ENCODE results near the gene DOK4.

DOK4 gene

DNA sequence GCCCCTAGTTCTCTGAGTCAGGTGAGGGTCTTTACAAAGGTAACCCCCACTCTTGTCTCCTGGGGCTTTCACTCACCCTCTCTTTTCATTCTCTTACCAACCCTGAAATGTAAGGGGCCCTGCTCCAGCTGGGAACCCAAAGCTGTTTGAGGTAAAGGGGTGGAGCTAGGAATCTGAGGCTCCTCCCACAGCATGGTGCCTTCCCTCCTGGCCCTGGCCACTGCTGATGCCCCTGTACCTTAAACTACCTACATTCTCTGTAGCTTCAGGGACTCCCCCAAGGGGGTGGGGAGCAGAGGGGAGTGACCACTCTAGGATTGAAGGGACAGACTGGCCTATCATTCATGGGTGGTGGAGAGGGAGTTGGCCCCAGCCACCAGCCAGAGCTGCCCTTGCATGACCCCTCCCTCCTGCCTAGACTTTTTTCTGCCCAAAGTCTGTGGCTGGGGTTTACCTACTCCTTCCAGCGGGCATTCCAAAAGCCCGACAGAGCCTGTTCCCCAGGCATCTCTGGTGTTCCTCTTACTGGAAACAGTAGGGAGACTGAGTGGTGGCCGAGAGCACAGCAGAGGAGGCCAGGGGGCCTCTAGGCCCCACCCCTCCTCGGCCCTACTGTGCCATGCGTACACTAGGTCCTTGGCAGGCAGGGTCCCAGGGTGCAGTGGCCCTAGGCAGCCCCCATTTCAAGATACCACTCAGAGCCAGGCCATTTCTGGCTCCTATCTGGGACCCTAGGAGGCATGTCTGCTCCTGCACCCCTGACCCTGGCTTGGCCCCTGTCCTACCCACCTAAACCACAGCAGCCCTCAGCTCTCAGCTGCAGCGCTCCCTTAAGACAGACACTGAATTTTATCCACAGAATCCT, 9.5 kb downstream of the DOK4 start:
- H3K27ac ChIP-seq (ENCODE audit: low read depth, low read length) = no peak overlapping the region
- H3K4me3 ChIP-seq (ENCODE audit: low read length) = no peak overlapping the region

DNA sequence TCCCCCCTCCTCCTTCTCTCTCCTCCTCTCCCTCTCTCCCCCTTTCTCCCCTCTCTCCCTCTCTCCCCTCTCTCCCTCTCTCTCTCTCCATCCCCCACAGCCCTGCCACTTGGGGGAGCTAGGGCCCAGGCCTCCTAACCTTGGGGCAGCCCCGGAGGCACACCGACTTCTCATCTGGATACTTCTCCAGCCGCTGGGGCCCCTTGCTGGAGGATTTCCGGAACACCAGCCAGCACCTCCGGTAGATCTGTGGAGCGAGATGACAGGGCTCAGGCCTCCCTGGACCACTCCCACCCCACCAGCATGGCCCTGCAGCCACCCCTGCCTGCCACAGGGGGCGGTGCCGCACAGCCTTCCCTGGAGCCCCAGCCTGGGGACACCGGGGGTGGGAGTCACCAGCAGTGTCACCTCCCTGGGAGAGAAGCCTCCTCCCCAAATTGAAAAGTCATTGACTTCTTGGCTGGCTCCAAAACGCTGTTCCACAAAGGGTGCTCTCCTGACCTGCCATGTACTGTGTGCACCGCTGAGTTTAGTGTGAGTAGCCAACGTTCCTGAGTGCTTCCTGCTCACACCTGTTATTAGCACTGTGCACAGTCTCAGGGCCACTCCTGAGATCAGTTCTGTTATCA, 10.5 kb downstream of the DOK4 start:
- no peak overlapping the region for H3K27ac ChIP-seq (ENCODE audit: low read depth, low read length)
- H3K9ac ChIP-seq (ENCODE audit: low read length) = no peak overlapping the region
- H3K27me3 ChIP-seq (ENCODE audit: control insufficient read depth, insufficient read depth, low read length) = no peaks in the 10 kb centered on the region
- no peak overlapping the region for H3K4me3 ChIP-seq (ENCODE audit: low read length)
- no peaks in the 10 kb centered on the region for H3K4me1 ChIP-seq (ENCODE audit: control insufficient read depth, insufficient read depth, low read length)
- H3K36me3 ChIP-seq (ENCODE audit: control insufficient read depth, insufficient read depth, low read length) = peaks cover 10% of the 10 kb centered on the region

More for the DNA sequence above, 9.5 kb downstream of the DOK4 start:
- Histone ChIP-seq H3K4me1 (ENCODE audit: control insufficient read depth, insufficient read depth, low read length) (no peaks in the 10 kb centered on the region), H3K36me3 (ENCODE audit: control insufficient read depth, insufficient read depth, low read length) (peaks cover 10% of the 10 kb centered on the region), H3K27me3 (ENCODE audit: control insufficient read depth, insufficient read depth, low read length) (no peaks in the 10 kb centered on the region), H3K9ac (ENCODE audit: low read length) (no peak overlapping the region)

DNA sequence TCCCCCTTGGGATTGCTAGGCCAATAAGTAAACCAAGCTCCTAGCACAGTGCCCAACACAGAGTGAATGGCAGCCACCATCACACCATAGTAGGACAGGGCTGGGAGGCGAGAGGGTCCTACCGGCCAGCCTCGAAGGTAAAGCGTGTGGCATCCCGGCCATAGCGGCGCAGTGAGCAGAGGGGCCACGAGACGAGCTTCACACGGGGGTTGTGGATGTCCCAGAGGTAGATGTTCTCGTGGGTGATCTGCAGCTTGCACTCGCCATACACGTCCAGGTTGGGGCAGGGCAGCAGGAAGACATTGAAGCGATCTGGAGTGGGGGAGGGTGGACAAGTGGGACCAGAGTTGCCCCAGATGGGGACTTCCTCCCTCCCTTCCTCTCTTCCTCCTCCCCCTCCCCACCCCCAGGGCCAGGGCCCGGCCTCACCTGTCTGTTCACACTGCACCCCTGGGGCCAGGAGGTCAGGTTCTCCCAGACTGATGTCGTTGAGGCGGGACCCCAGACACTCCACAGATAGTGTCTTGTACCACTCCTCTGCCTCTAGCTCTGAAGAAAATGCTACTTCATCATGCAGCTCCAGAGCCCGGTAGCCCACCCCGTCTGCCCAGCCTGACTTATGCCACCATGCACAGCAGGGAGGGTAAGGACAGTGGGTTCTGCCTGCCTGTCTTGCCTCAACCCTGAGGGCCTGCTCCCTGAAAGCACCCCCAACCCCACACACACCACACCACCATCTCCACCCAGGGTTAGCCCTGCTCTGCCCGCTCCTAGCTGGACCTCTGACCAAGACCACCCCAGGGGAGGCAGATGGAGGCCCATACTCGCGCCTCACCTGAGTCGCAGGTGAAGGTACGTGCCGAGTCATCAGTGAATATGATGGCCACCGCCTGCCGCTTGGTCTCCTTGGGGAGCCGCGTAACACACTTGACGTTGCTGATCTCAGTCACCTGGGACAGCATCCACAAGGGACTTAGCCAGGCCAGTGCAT, 11.3 kb downstream of the DOK4 start:
- H3K9ac ChIP-seq (ENCODE audit: low read length) = no peak overlapping the region
- no peak overlapping the region for H3K4me3 ChIP-seq (ENCODE audit: low read length)
- H3K27me3 ChIP-seq (ENCODE audit: control insufficient read depth, insufficient read depth, low read length) = no peaks in the 10 kb centered on the region
- no peaks in the 10 kb centered on the region for H3K4me1 ChIP-seq (ENCODE audit: control insufficient read depth, insufficient read depth, low read length)
- H3K27ac ChIP-seq (ENCODE audit: low read depth, low read length) = no peak overlapping the region
- H3K36me3 ChIP-seq (ENCODE audit: control insufficient read depth, insufficient read depth, low read length) = peaks cover 18% of the 10 kb centered on the region

DNA sequence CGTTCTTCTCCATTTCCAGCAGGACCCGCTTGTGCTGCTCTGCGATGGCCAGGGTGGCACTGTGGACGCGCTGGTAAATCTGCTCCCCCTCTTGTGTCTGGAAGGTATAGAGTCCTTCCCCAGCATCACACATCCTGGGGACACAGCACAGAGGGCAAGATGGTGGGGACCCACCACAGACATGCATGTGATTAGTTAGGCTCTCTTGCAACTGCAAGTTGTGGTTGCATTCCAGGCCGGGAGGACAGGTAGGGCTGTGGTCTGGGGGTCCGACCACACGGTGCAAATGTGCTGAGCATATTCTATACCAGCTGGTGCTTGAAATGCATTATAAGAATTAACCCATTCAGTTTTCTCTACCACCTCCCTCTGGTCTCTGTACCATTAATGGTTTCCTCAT, 12.4 kb downstream of the DOK4 start:
- Histone ChIP-seq H3K27ac (ENCODE audit: low read depth, low read length) (no peak overlapping the region), H3K4me3 (ENCODE audit: low read length) (no peak overlapping the region), H3K9ac (ENCODE audit: low read length) (no peak overlapping the region), H3K36me3 (ENCODE audit: control insufficient read depth, insufficient read depth, low read length) (peaks cover 26% of the 10 kb centered on the region), H3K27me3 (ENCODE audit: control insufficient read depth, insufficient read depth, low read length) (no peaks in the 10 kb centered on the region), H3K4me1 (ENCODE audit: control insufficient read depth, insufficient read depth, low read length) (no peaks in the 10 kb centered on the region)

DNA sequence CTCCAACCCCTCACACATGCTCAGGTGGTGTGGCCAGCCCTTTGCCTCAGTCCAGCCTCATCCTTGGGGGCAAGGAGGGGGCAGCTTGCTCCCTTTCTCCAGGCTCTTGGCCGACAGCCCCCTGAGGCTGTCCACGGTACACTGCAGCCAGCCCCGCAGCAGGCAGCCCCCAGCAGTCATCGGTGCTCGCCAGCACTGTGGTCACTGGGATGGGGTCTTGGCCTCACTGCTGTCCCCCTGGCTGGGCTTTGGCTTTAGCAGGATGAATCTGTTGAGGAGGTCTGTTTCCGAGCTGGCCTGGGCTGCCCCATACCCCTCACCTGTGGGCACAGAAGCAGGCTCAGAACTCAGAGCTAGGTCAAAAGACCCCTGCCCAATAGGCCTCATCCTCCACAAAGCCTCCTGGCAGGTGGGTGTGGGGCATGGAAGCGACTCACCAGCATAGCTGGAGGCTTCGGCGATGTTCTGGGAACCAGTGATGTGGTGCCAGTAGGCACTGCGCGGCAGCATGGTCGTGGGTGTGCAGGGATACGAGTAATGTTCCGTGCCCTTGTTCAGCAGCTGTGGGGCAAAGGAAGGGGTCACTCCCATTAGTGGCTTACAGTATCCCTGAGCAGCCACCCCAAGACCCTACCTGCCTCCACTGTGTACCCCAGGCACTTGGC, 13.0 kb downstream of the DOK4 start:
- no peak overlapping the region for H3K4me3 ChIP-seq (ENCODE audit: low read length)
- H3K27ac ChIP-seq (ENCODE audit: low read depth, low read length) = no peak overlapping the region
- H3K9ac ChIP-seq (ENCODE audit: low read length) = no peak overlapping the region
- no peaks in the 10 kb centered on the region for H3K27me3 ChIP-seq (ENCODE audit: control insufficient read depth, insufficient read depth, low read length)
- peaks cover 30% of the 10 kb centered on the region for H3K36me3 ChIP-seq (ENCODE audit: control insufficient read depth, insufficient read depth, low read length)
- no peaks in the 10 kb centered on the region for H3K4me1 ChIP-seq (ENCODE audit: control insufficient read depth, insufficient read depth, low read length)

DNA sequence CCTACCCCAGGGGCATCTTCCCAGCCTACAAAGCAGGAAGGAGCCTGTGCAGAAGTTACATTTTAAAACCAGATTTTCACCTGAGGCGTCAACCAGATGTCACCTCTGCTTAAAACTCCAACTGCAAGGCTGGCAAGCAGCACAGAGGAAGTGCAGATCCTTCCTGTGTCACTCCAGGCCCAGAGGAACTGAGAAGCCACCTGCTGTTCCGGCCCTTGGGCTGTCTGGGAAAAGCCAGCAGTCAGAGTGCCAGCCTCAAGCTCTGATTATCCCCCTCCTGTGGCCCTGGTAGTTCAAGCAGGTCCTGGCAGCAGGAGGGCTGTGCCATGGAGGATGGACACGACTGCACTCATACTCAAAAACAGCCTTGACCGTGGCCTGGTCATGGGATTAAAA, 13.6 kb downstream of the DOK4 start:
- no peaks in the 10 kb centered on the region for H3K4me1 ChIP-seq (ENCODE audit: control insufficient read depth, insufficient read depth, low read length)
- H3K27me3 ChIP-seq (ENCODE audit: control insufficient read depth, insufficient read depth, low read length) = no peaks in the 10 kb centered on the region
- no peak overlapping the region for H3K27ac ChIP-seq (ENCODE audit: low read depth, low read length)
- H3K9ac ChIP-seq (ENCODE audit: low read length) = no peak overlapping the region
- peaks cover 30% of the 10 kb centered on the region for H3K36me3 ChIP-seq (ENCODE audit: control insufficient read depth, insufficient read depth, low read length)
- H3K4me3 ChIP-seq (ENCODE audit: low read length) = no peak overlapping the region

DNA sequence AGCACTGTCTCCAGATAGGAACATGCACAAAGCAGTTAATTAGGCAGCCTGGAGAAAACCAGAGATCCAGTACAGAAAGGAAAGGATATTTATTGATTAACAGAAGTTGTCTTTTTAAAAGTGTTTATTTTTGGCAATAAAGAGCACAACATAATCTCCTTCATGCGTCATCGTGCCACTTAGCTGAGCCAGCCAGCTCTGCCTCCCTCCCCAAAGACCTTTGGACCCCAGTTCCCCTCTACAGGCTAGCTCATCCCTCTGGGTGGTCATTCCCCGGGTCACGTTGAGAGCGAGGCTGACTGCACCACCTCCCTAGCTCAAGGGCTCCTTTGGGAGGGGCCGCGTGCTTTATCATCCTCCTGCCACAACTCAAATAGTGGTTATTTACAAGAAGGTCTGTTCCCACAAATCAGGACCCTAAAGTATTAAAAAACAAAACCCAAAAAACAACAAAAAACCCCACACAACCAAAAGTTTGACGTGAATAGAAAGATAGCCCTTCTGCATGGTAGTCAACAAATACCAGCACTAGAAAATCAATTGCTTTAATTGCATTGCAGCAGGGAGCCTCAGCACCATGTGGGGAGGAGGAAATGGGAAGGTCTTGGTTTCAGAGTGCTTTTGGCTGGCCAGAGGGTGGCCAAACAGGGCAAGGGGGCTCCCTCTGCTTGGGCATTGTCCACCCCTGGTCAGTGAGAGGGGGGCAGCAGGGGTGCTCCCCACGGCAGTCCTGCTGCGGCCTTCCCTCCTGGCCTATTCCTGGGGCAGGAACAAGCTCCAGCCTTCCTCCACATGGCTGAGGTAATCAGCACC, 14.2 kb downstream of the DOK4 start:
- Histone ChIP-seq H3K4me3 (ENCODE audit: low read length) (no peak overlapping the region), H3K36me3 (ENCODE audit: control insufficient read depth, insufficient read depth, low read length) (peaks cover 30% of the 10 kb centered on the region), H3K27me3 (ENCODE audit: control insufficient read depth, insufficient read depth, low read length) (no peaks in the 10 kb centered on the region), H3K27ac (ENCODE audit: low read depth, low read length) (no peak overlapping the region), H3K4me1 (ENCODE audit: control insufficient read depth, insufficient read depth, low read length) (no peaks in the 10 kb centered on the region), H3K9ac (ENCODE audit: low read length) (no peak overlapping the region)

DNA sequence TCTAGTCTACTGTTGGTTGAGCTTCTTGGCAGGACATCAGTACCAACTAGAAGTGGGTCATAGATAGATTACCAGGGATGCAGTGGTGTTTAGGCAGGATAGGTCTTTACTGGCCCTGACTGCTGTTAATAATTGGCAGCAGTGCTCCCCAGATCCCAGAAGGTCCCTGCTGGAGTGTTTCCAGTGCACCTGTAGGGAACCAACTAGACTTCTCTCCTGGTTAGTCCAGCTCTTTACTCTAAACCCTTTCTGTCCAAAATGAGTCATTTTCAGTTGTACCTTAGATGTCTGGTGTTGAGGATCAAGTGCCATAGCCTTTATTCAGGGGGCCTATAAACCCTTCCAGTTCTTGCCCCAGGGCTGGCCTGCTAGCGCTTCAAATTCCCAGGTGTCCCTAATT, 15.1 kb downstream of the DOK4 start:
- Histone ChIP-seq H3K36me3 (ENCODE audit: control insufficient read depth, insufficient read depth, low read length) (peaks cover 33% of the 10 kb centered on the region), H3K4me1 (ENCODE audit: control insufficient read depth, insufficient read depth, low read length) (no peaks in the 10 kb centered on the region), H3K9ac (ENCODE audit: low read length) (no peak overlapping the region), H3K27ac (ENCODE audit: low read depth, low read length) (no peak overlapping the region), H3K4me3 (ENCODE audit: low read length) (no peak overlapping the region), H3K27me3 (ENCODE audit: control insufficient read depth, insufficient read depth, low read length) (no peaks in the 10 kb centered on the region)

DNA sequence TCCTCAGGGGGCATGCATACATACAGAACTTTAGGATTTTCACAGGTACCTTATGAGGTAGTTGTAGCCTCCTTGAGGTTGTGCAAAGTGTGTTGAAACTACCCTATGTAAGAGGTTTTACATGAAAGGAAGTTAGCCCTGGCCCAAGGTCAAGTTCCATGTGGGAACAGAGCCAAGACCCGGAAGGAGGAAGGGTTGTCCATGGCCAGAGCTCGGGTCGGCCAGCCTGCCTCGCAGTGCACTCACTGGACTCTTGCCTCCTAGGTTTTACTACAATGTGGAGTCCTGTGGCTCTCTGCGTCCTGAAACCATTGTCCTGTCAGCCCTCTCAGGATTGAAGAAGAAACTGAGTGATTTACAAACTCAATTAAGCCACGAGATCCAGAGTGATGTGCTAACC, 15.6 kb downstream of the DOK4 start:
- Histone ChIP-seq H3K9ac (ENCODE audit: low read length) (no peak overlapping the region), H3K27ac (ENCODE audit: low read depth, low read length) (no peak overlapping the region), H3K27me3 (ENCODE audit: control insufficient read depth, insufficient read depth, low read length) (no peaks in the 10 kb centered on the region), H3K4me3 (ENCODE audit: low read length) (no peak overlapping the region), H3K36me3 (ENCODE audit: control insufficient read depth, insufficient read depth, low read length) (peaks cover 36% of the 10 kb centered on the region), H3K4me1 (ENCODE audit: control insufficient read depth, insufficient read depth, low read length) (no peaks in the 10 kb centered on the region)

DNA sequence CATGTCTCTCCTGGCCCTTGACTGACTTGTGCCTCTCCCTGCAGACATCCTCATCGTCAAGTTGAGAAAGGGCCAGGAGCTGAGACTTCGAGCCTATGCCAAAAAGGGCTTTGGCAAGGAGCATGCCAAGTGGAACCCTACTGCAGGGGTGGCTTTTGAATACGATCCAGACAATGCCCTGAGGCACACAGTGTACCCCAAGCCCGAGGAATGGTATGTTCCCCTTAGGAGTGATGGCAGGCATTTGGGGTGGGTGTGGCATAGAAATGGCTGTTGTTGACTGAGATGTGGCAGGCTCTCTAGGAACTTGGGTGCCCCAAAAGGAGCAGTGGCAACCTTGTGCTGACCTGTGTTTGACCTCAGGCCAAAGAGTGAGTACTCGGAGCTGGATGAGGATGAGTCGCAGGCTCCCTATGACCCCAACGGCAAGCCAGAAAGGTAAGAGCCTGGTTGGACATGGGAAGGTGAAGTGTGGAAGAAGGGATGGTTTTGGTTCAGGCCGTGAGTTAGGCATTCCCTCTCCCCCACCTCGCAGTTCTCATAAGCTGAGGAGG, 16.3 kb downstream of the DOK4 start:
- Histone ChIP-seq H3K27me3 (ENCODE audit: control insufficient read depth, insufficient read depth, low read length) (no peaks in the 10 kb centered on the region), H3K36me3 (ENCODE audit: control insufficient read depth, insufficient read depth, low read length) (peaks cover 38% of the 10 kb centered on the region), H3K4me1 (ENCODE audit: control insufficient read depth, insufficient read depth, low read length) (peaks cover 1% of the 10 kb centered on the region), H3K9ac (ENCODE audit: low read length) (no peak overlapping the region), H3K4me3 (ENCODE audit: low read length) (no peak overlapping the region), H3K27ac (ENCODE audit: low read depth, low read length) (no peak overlapping the region)

DNA sequence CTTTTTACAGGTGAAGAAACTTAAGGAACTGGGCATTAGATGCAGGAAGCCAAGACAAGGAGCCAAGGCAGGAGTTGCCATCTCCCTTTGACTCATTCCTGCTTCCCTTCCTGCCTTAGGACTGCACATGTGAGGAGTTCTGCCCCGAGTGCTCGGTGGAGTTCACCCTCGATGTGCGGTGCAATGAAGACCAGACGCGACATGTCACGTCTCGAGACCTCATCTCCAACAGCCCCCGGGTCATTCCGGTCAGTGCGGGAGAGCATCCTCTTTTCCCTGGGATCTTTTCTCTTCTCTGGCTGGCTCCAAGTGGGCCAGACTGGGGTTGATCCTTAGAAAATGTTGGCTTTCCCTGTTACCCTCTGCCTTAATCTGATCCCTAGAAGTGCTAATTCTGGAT, 17.2 kb downstream of the DOK4 start:
- H3K27me3 ChIP-seq (ENCODE audit: control insufficient read depth, insufficient read depth, low read length) = no peaks in the 10 kb centered on the region
- H3K4me1 ChIP-seq (ENCODE audit: control insufficient read depth, insufficient read depth, low read length) = peaks cover 3% of the 10 kb centered on the region
- peaks cover 39% of the 10 kb centered on the region for H3K36me3 ChIP-seq (ENCODE audit: control insufficient read depth, insufficient read depth, low read length)
- no peak overlapping the region for H3K27ac ChIP-seq (ENCODE audit: low read depth, low read length)
- no peak overlapping the region for H3K4me3 ChIP-seq (ENCODE audit: low read length)
- H3K9ac ChIP-seq (ENCODE audit: low read length) = no peak overlapping the region
